Vagina (tissue), 2 donors: ENCODE results near the gene P2RX7.

Source experiments
- POLR2A ChIP-seq, 2 donors: fragments of 450-650 bp; IDR thresholded peaks; one replicate each; pipeline ENCODE4 v1.6.1; 2017; ENCODE audit warnings: antibody characterized with exemption in 2 of 2, mild to moderate bottlenecking in 2 of 2, moderate library complexity in 2 of 2
- POLR2AphosphoS5 ChIP-seq, 2 donors: sonication (generic); formaldehyde crosslinking; IDR thresholded peaks; one replicate each; pipeline ENCODE4 v1.9.0; 2017; ENCODE audit warnings: antibody characterized with exemption in 2 of 2, mild to moderate bottlenecking in 2 of 2, low read depth in 1 of 2; ENCODE audit not compliant: insufficient read depth in 1 of 2
- TF ChIP-seq, protein P1 (sequence below), 3 experiments: fragments of 450-650 bp in 2 of 3; fragments of 200-600 bp in 1 of 3; sonication (generic) in 1 of 3; IDR thresholded peaks; one replicate each; pipeline ENCODE4 v1.5.1; 2017 to 2019; ENCODE audit warnings: antibody characterized with exemption in 3 of 3, mild to moderate bottlenecking in 2 of 3, moderate library complexity in 2 of 3

DNA sequence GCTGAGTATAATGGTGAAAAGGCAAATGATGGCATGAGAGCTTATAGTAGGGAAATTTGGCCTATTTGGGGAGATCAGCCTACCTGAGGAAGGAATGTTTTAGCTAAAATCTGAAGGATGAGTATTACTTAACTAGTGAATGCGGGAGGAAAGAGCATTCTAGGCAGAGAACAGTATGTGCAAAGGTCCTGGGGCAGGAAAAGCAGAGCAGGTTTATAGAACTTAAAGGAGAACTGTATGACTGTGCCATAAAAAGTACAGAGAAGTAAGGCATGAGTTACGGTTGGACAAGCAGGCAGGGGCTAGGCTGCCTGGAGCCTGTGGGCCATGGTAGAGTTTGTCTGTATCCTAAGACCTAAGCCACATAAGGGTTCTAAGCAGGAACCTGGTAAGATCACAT, 55.6 kb downstream of the P2RX7 start:
- TF ChIP-seq, protein P1, sequence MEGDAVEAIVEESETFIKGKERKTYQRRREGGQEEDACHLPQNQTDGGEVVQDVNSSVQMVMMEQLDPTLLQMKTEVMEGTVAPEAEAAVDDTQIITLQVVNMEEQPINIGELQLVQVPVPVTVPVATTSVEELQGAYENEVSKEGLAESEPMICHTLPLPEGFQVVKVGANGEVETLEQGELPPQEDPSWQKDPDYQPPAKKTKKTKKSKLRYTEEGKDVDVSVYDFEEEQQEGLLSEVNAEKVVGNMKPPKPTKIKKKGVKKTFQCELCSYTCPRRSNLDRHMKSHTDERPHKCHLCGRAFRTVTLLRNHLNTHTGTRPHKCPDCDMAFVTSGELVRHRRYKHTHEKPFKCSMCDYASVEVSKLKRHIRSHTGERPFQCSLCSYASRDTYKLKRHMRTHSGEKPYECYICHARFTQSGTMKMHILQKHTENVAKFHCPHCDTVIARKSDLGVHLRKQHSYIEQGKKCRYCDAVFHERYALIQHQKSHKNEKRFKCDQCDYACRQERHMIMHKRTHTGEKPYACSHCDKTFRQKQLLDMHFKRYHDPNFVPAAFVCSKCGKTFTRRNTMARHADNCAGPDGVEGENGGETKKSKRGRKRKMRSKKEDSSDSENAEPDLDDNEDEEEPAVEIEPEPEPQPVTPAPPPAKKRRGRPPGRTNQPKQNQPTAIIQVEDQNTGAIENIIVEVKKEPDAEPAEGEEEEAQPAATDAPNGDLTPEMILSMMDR (IDR thresholded peaks at IDR 0.05) = no peak
- TF ChIP-seq POLR2A (IDR thresholded peaks at IDR 0.05) = no peak
- TF ChIP-seq POLR2AphosphoS5 (IDR thresholded peaks at IDR 0.05; ENCODE audit: insufficient read depth in 1 of 2, low read depth in 1 of 2) = no peak
